Right ventricle myocardium inferior (tissue), 1 donor: ENCODE data around the gene GLIS1. TPM values are rescaled to one million over a fixed set of nuclear protein-coding genes. Genes with fewer than 3 reads are reported as not detected.

Source experiments
- ATAC-seq: fragments of 200-7000 bp; cut with Tn5 transposase; one replicate; pipeline ENCODE4 v1.9.1; 2020; ENCODE audit warnings: mild to moderate bottlenecking, moderate library complexity
- DNase-seq: peaks from one replicate; pipeline ENCODE4 v3.0.0; 2021; ENCODE audit errors: missing footprints
- intact Hi-C: fragments of 100-400 bp; cut with DNase I; formaldehyde crosslinking; loops from one replicate; pipeline ENCODE4 v1.11.0; 2022
- total RNA-seq: library from RNA; stranded (reverse); fragmentation: NEBNext Ultra II Directional; extraction: Animal tissue kit (Norgen Biotek cat#: 25700); gene quantifications from one replicate; pipeline ENCODE4 v1.2.1, GENCODE V29; 2021
- donor health status: DM: no; HTN: yes; CAD: no; lungs with severe emphysema.

The GLIS1 gene
- total RNA-seq, 1 donor from 2014 or later, result not detected

GRCh38 chr1:53592985-53593757 is 145.8 kb downstream of the GLIS1 start:
- ATAC-seq (no peak), DNase-seq (no peak)
- intact Hi-C loops, result loop anchor here (5.0 kb wide), 1 partner anchor 106 kb away; no protein-coding TSS in a partner anchor

GRCh38 chr1:53592521-53592982 is 146.4 kb downstream of the GLIS1 start:
- intact Hi-C loops, result loop anchor here (5.0 kb wide), 1 partner anchor 105 kb away; no protein-coding TSS in a partner anchor
- no peak for DNase-seq
- no peak for ATAC-seq

GRCh38 chr1:53591924-53592323 is 147.0 kb downstream of the GLIS1 start:
- no peak for ATAC-seq
- intact Hi-C loops, result loop anchor here (5.0 kb wide), 1 partner anchor 105 kb away; no protein-coding TSS in a partner anchor
- DNase-seq, result no peak

- intact Hi-C loops, result loop anchor here (5.0 kb wide), 1 partner anchor 104 kb away; no protein-coding TSS in a partner anchor
Measured at GRCh38 chr1:53590531-53591515, 148.1 kb downstream of the GLIS1 start.

GRCh38 chr1:53590104-53590503 is 148.9 kb downstream of the GLIS1 start:
- ATAC-seq, result no peak
- intact Hi-C loops, result loop anchor here (5.0 kb wide), 1 partner anchor 103 kb away; no protein-coding TSS in a partner anchor
- no peak for DNase-seq

More at GRCh38 chr1:53590531-53591515, 148.1 kb downstream of the GLIS1 start:
- ATAC-seq (peak; percentile 34), DNase-seq (no peak)

GRCh38 chr1:53589043-53589887 is 149.7 kb downstream of the GLIS1 start:
- DNase-seq (no peak), ATAC-seq (no peak)
- intact Hi-C loops, result no loop called here

- ATAC-seq (no peak), DNase-seq (no peak)
- intact Hi-C loops, result no loop called here
Measured at GRCh38 chr1:53588053-53588779, 150.7 kb downstream of the GLIS1 start.

- DNase-seq (no peak), ATAC-seq (no peak)
- intact Hi-C loops, result no loop called here
Measured at GRCh38 chr1:53587252-53587988, 151.5 kb downstream of the GLIS1 start.

- intact Hi-C loops, result no loop called here
- DNase-seq (no peak), ATAC-seq (no peak)
Measured at GRCh38 chr1:53586765-53587164, 152.2 kb downstream of the GLIS1 start.

- ATAC-seq (no peak), DNase-seq (no peak)
- intact Hi-C loops, result no loop called here
Measured at GRCh38 chr1:53585565-53585964, 153.4 kb downstream of the GLIS1 start.

GRCh38 chr1:53585129-53585528 is 153.8 kb downstream of the GLIS1 start:
- intact Hi-C loops, result no loop called here
- ATAC-seq (no peak), DNase-seq (no peak)

GRCh38 chr1:53584777-53585107 is 154.2 kb downstream of the GLIS1 start:
- ATAC-seq (no peak), DNase-seq (no peak)
- intact Hi-C loops, result no loop called here

- ATAC-seq, result no peak
- intact Hi-C loops, result no loop called here
- DNase-seq, result no peak
Measured at GRCh38 chr1:53583868-53584776, 154.8 kb downstream of the GLIS1 start.

- DNase-seq (no peak), ATAC-seq (no peak)
- intact Hi-C loops, result no loop called here
Measured at GRCh38 chr1:53583021-53583867, 155.7 kb downstream of the GLIS1 start.

GRCh38 chr1:53582211-53583020 is 156.5 kb downstream of the GLIS1 start:
- intact Hi-C loops, result no loop called here
- ATAC-seq, result no peak
- DNase-seq, result no peak
